ENCODE results near the gene KIF19.

The KIF19 gene

GRCh38 chr17:74307984-74308773 is 17.8 kb upstream of the KIF19 start:
- no peak for DNase-seq

GRCh38 chr17:74309902-74310301 is 16.1 kb upstream of the KIF19 start:
- DNase-seq = no peak

- DNase-seq = no peak
Observed at GRCh38 chr17:74314877-74315276, 11.1 kb upstream of the KIF19 start.

GRCh38 chr17:74316220-74316619 is 9.8 kb upstream of the KIF19 start:
- DNase-seq = no peak

- no peak for DNase-seq
Observed at GRCh38 chr17:74317071-74317470, 9.0 kb upstream of the KIF19 start.

GRCh38 chr17:74318391-74318790 is 7.6 kb upstream of the KIF19 start:
- no peak for DNase-seq

- no peak for DNase-seq
Observed at GRCh38 chr17:74324521-74324920, 1.5 kb upstream of the KIF19 start.

- no peak for DNase-seq
Observed at GRCh38 chr17:74325376-74325742, 667 bp upstream of the KIF19 start.

GRCh38 chr17:74326506-74326905 is 480 bp downstream of the KIF19 start:
- DNase-seq = no peak

- no peak for DNase-seq
Observed at GRCh38 chr17:74328487-74328886, 2.5 kb downstream of the KIF19 start.

GRCh38 chr17:74329378-74329777 is 3.4 kb downstream of the KIF19 start:
- DNase-seq = no peak

- DNase-seq = no peak
Observed at GRCh38 chr17:74330446-74330845, 4.4 kb downstream of the KIF19 start.

- DNase-seq = no peak
Observed at GRCh38 chr17:74332017-74332650, 6.1 kb downstream of the KIF19 start.

- DNase-seq = no peak
Observed at GRCh38 chr17:74332763-74333283, 6.8 kb downstream of the KIF19 start.

GRCh38 chr17:74334393-74335039 is 8.5 kb downstream of the KIF19 start:
- DNase-seq = no peak

GRCh38 chr17:74335529-74336062 is 9.6 kb downstream of the KIF19 start:
- DNase-seq = no peak

- DNase-seq = no peak
Observed at GRCh38 chr17:74336307-74336706, 10.3 kb downstream of the KIF19 start.

- DNase-seq = no peak
Observed at GRCh38 chr17:74337834-74338500, 11.9 kb downstream of the KIF19 start.

GRCh38 chr17:74339537-74340195 is 13.6 kb downstream of the KIF19 start:
- no peak for DNase-seq

- no peak for DNase-seq
Observed at GRCh38 chr17:74340470-74341023, 14.5 kb downstream of the KIF19 start.

- DNase-seq = no peak
Observed at GRCh38 chr17:74342224-74342623, 16.2 kb downstream of the KIF19 start.

- DNase-seq = no peak
Observed at GRCh38 chr17:74343121-74343520, 17.1 kb downstream of the KIF19 start.
